OCI-LY1 (cell line): Measurements from ENCODE around the gene LANCL3.

Source experiments
- H2AFZ ChIP-seq: fragments of 200-600 bp; sonication (generic), shearing (Covaris generic); 2 replicates; pipeline ENCODE4 v1.6.0; 2014; ENCODE audit warnings: antibody characterized with exemption, mild to moderate bottlenecking, low read length
- H3F3A ChIP-seq: fragments of 200-600 bp; sonication (generic), shearing (Covaris generic); 2 replicates; pipeline ENCODE4 v1.6.0; 2014; ENCODE audit warnings: mild to moderate bottlenecking, antibody characterized with exemption, low read length, moderate library complexity; ENCODE audit not compliant: insufficient read depth
- H3K27ac ChIP-seq: fragments of 200-600 bp; sonication (generic); 2 replicates; pipeline ENCODE4 v1.5.1; 2014; ENCODE audit warnings: low read length, mixed run types, mild to moderate bottlenecking, low read depth; ENCODE audit not compliant: poor library complexity, severe bottlenecking
- H3K27me3 ChIP-seq: fragments of 200-600 bp; sonication (generic); 2 replicates; pipeline ENCODE4 v1.6.0; 2014; ENCODE audit warnings: antibody characterized with exemption, mild to moderate bottlenecking, low read length, moderate library complexity; ENCODE audit not compliant: insufficient read depth
- H3K36me3 ChIP-seq: fragments of 200-600 bp; sonication (generic); 2 replicates; pipeline ENCODE4 v1.6.1; 2014; ENCODE audit warnings: mild to moderate bottlenecking, antibody characterized with exemption, low read length, moderate library complexity, mixed read lengths; ENCODE audit not compliant: insufficient read depth
- H3K4me1 ChIP-seq: fragments of 200-600 bp; sonication (generic); 2 replicates; pipeline ENCODE4 v1.5.1; 2014; ENCODE audit warnings: mild to moderate bottlenecking, low read length, moderate library complexity; ENCODE audit not compliant: insufficient read depth, severe bottlenecking
- H3K4me2 ChIP-seq: fragments of 200-600 bp; sonication (generic), shearing (Covaris generic); 2 replicates; pipeline ENCODE4 v1.6.1; 2014; ENCODE audit warnings: low read length
- H3K4me3 ChIP-seq: fragments of 200-600 bp; sonication (generic); 2 replicates; pipeline ENCODE4 v1.5.1; 2014; ENCODE audit warnings: low read length, low read depth, mild to moderate bottlenecking, mixed read lengths; ENCODE audit not compliant: poor library complexity, severe bottlenecking
- H3K79me2 ChIP-seq: fragments of 200-600 bp; shearing (Covaris generic); 2 replicates; pipeline ENCODE4 v1.6.1; 2016; ENCODE audit warnings: mixed run types, low read length, mixed read lengths; ENCODE audit not compliant: insufficient read depth
- H3K9ac ChIP-seq: fragments of 200-600 bp; sonication (generic), shearing (Covaris generic); 2 replicates; pipeline ENCODE4 v1.6.1; 2014; ENCODE audit warnings: mild to moderate bottlenecking, low read length, mixed read lengths
- H3K9me2 ChIP-seq: fragments of 200-600 bp; sonication (generic), shearing (Covaris generic); 2 replicates; pipeline ENCODE4 v1.6.1; 2014; ENCODE audit warnings: low read depth, mild to moderate bottlenecking, low read length, mixed read lengths
- H3K9me3 ChIP-seq: fragments of 200-600 bp; shearing (Covaris generic); 2 replicates; pipeline ENCODE4 v1.6.1; 2014; ENCODE audit warnings: low read length, mixed read lengths
- H4K20me1 ChIP-seq: fragments of 200-600 bp; sonication (generic), shearing (Covaris generic); 2 replicates; pipeline ENCODE4 v1.6.0; 2016; ENCODE audit warnings: mild to moderate bottlenecking, low read length; ENCODE audit not compliant: insufficient read depth
- EZH2 ChIP-seq: fragments of 200-600 bp; sonication (generic), shearing (Covaris generic); IDR thresholded peaks from 2 replicates; pipeline ENCODE4 v1.8.0; 2017; ENCODE audit warnings: borderline replicate concordance, mixed run types, mild to moderate bottlenecking, antibody characterized with exemption, low read length, moderate library complexity, mixed read lengths
- TF ChIP-seq, protein P1 (sequence below): fragments of 200-600 bp; sonication (generic), shearing (Covaris generic); IDR thresholded peaks from 2 replicates; pipeline ENCODE4 v1.5.1; 2017; ENCODE audit warnings: mild to moderate bottlenecking, antibody characterized with exemption, low read length, moderate library complexity, mixed read lengths

Gene LANCL3

DNA sequence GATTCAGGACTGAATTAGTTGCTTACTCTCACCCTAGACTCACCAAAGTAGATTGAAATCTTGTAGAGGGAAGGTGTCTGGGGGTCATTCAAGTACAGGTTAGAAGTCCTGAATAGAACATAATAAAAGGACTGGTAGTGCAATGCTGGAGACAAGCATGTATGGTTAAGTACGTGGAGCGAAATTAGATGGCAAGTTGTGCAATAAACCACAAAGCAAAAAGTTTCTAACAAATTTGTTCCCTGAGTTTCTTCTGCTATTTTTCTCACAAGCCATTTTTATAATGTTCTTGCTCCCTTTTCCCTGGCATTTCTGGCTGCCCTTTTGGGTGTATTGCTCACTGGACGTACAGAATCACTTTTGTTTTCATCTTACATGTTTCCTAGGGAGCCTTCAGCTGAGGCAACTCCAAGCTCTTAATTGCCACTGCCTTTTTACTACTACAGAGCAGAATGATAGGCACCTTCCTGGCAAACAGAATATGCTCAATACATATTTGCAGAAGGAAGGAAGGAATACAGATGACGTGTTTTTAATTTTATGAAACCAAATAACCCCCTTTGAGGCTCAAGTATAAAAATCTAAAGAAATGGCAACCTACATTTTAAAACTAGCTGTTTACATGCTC, 23.4 kb downstream of the LANCL3 start:
- Histone ChIP-seq H3K9ac (no peak overlapping the region), H3K9me3 (no peaks in the 10 kb centered on the region), H4K20me1 (no peaks in the 10 kb centered on the region), H3K36me3 (no peaks in the 10 kb centered on the region), H3K4me1 (no peaks in the 10 kb centered on the region), H3K4me2 (no peak overlapping the region), H3F3A (no peaks in the 10 kb centered on the region), H3K27ac (no peak overlapping the region), H3K79me2 (no peaks in the 10 kb centered on the region), H3K27me3 (no peaks in the 10 kb centered on the region), H2AFZ (no peak overlapping the region), H3K4me3 (no peak overlapping the region), H3K9me2 (no peaks in the 10 kb centered on the region)
- TF ChIP-seq, protein P1, sequence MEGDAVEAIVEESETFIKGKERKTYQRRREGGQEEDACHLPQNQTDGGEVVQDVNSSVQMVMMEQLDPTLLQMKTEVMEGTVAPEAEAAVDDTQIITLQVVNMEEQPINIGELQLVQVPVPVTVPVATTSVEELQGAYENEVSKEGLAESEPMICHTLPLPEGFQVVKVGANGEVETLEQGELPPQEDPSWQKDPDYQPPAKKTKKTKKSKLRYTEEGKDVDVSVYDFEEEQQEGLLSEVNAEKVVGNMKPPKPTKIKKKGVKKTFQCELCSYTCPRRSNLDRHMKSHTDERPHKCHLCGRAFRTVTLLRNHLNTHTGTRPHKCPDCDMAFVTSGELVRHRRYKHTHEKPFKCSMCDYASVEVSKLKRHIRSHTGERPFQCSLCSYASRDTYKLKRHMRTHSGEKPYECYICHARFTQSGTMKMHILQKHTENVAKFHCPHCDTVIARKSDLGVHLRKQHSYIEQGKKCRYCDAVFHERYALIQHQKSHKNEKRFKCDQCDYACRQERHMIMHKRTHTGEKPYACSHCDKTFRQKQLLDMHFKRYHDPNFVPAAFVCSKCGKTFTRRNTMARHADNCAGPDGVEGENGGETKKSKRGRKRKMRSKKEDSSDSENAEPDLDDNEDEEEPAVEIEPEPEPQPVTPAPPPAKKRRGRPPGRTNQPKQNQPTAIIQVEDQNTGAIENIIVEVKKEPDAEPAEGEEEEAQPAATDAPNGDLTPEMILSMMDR: no peak
- no peak for TF ChIP-seq EZH2

DNA sequence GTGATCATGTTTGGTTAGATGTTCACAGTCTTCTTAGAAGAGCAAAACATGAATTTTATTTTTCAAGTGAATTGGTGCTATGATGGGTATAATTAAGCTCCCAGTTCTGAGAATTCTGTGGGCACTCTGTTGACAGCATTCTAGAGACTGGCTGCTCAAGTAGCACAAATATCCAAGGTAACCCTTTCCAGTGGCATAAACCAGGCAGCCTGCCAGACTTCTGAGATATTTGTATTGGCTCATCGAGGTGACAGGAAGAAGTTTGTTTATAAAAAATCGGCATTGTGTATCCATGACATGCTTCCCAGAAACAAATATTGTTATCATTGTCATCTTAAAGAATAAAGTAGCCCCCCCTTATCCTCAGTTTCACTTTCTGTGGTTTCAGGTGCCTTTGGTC, 28.3 kb downstream of the LANCL3 start:
- Histone ChIP-seq H3K79me2 (no peaks in the 10 kb centered on the region), H3K36me3 (no peaks in the 10 kb centered on the region), H3F3A (no peaks in the 10 kb centered on the region), H3K27me3 (no peaks in the 10 kb centered on the region), H4K20me1 (no peaks in the 10 kb centered on the region), H3K9me2 (no peaks in the 10 kb centered on the region), H3K4me3 (no peak overlapping the region), H2AFZ (no peak overlapping the region), H3K4me2 (no peak overlapping the region), H3K4me1 (no peaks in the 10 kb centered on the region), H3K9me3 (no peaks in the 10 kb centered on the region), H3K9ac (no peak overlapping the region), H3K27ac (no peak overlapping the region)
- no peak for TF ChIP-seq EZH2
- TF ChIP-seq, protein P1: no peak

DNA sequence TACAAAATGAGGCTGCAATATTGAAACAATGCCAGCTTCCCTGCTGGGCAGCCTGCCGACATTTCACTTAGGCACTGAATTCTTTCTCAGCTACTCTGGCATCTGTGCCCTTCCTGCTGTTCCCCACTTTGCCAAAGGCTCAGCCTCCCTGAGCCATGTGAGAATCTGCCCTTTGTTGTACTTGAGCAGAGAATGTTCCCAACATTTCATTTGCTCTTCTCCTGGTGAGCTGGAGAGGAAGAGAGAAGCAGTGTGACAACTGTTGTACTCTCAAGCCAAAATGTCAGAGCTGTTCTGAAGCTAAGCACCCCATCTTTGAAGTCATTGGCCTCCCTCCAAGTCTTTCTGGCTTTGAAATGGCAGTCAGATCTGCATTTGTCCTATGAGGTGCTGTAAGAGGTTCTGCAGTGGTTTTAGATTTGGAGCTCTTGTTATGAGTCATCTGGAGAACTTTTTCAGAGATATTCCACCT, 32.5 kb downstream of the LANCL3 start:
- no peak overlapping the region for H3K4me3 ChIP-seq
- no peak overlapping the region for H2AFZ ChIP-seq
- no peaks in the 10 kb centered on the region for H3K27me3 ChIP-seq
- no peaks in the 10 kb centered on the region for H3F3A ChIP-seq
- H3K9me3 ChIP-seq: no peaks in the 10 kb centered on the region
- no peaks in the 10 kb centered on the region for H3K79me2 ChIP-seq
- no peaks in the 10 kb centered on the region for H3K36me3 ChIP-seq
- no peak for TF ChIP-seq EZH2
- TF ChIP-seq, protein P1: no peak
- no peaks in the 10 kb centered on the region for H4K20me1 ChIP-seq
- H3K27ac ChIP-seq: no peak overlapping the region
- no peak overlapping the region for H3K9ac ChIP-seq
- H3K4me1 ChIP-seq: no peaks in the 10 kb centered on the region
- H3K9me2 ChIP-seq: no peaks in the 10 kb centered on the region
- no peak overlapping the region for H3K4me2 ChIP-seq
